Hepatocyte (in vitro differentiated cells): ENCODE measurements around the gene GALNT1. TPM values are rescaled to one million over a fixed set of nuclear protein-coding genes. Genes with fewer than 3 reads are reported as not detected.
"Not testable (repeated sequence)": the region's sequence is repeated elsewhere in the genome, so short reads cannot be mapped to it uniquely, and the experiment has no call there.

Experiments
- DNase-seq: peaks from one replicate; pipeline ENCODE4 v3.0.0-alpha.2; 2016; ENCODE audit warnings: low spot score
- H2AFZ ChIP-seq: fragments of 200-600 bp; sonication (generic); 2 replicates; pipeline ENCODE4 v1.6.0; 2016; ENCODE audit warnings: antibody characterized with exemption, mild to moderate bottlenecking
- H3K27ac ChIP-seq: fragments of 200-600 bp; sonication (generic); 2 replicates; pipeline ENCODE4 v1.5.1; 2016; ENCODE audit warnings: mild to moderate bottlenecking
- H3K27me3 ChIP-seq: fragments of 200-600 bp; sonication (generic); 2 replicates; pipeline ENCODE4 v1.6.1; 2016
- H3K36me3 ChIP-seq: fragments of 200-600 bp; sonication (generic); replicated peaks from 2 replicates; pipeline ENCODE4 v1.5.1; 2016; ENCODE audit warnings: low read depth; ENCODE audit not compliant: insufficient read depth
- H3K4me1 ChIP-seq: fragments of 200-600 bp; sonication (generic); 2 replicates; pipeline ENCODE4 v1.5.1; 2016; ENCODE audit warnings: mild to moderate bottlenecking, moderate library complexity; ENCODE audit not compliant: insufficient read depth
- H3K4me2 ChIP-seq: fragments of 200-600 bp; sonication (generic); 2 replicates; pipeline ENCODE4 v1.6.0; 2016
- H3K4me3 ChIP-seq: fragments of 200-600 bp; sonication (generic); 2 replicates; pipeline ENCODE4 v1.5.1; 2016; ENCODE audit warnings: mild to moderate bottlenecking
- H3K79me2 ChIP-seq: fragments of 200-600 bp; sonication (generic); 2 replicates; pipeline ENCODE4 v1.6.0; 2017; ENCODE audit warnings: mild to moderate bottlenecking
- H3K9me2 ChIP-seq: fragments of 200-600 bp; sonication (generic); replicated peaks from 2 replicates; pipeline ENCODE4 v1.6.0; 2017; ENCODE audit warnings: mild to moderate bottlenecking; ENCODE audit not compliant: insufficient read depth
- H3K9me3 ChIP-seq: fragments of 200-600 bp; sonication (generic); 2 replicates; pipeline ENCODE4 v1.5.1; 2016; ENCODE audit warnings: low read depth, mild to moderate bottlenecking
- H4K20me1 ChIP-seq: fragments of 200-600 bp; sonication (generic); 2 replicates; pipeline ENCODE4 v1.6.0; 2016; ENCODE audit warnings: mild to moderate bottlenecking; ENCODE audit not compliant: insufficient read depth, poor library complexity, severe bottlenecking
- CTCF ChIP-seq: fragments of 200-600 bp; sonication (generic); IDR thresholded peaks from 2 replicates; pipeline ENCODE4 v1.5.1; 2016; ENCODE audit warnings: antibody characterized with exemption, mild to moderate bottlenecking; ENCODE audit not compliant: poor library complexity
- EZH2 ChIP-seq: fragments of 200-600 bp; sonication (generic); IDR thresholded peaks from 2 replicates; pipeline ENCODE4 v1.6.1; 2016; ENCODE audit warnings: antibody characterized with exemption, mild to moderate bottlenecking, borderline replicate concordance
- EZH2phosphoT487 ChIP-seq: fragments of 200-600 bp; sonication (generic); IDR thresholded peaks from one replicate; pipeline ENCODE4 v1.6.1; 2018; ENCODE audit warnings: antibody characterized with exemption, mild to moderate bottlenecking, low read depth, moderate library complexity; ENCODE audit not compliant: unreplicated experiment, severe bottlenecking
- WGBS: methylation state at CpG from one replicate; pipeline ENCODE4 v1.1.6; 2016; ENCODE audit warnings: low lambda C conversion rate; ENCODE audit errors: missing lambda C conversion rate; 5-methylcytosine and 5-hydroxymethylcytosine counted together
- polyA plus RNA-seq: library from polyadenylated mRNA; unstranded; fragments of >200 nt; fragmentation: Nextera tagmentation; extraction: Ambion mirVana; gene quantifications from 2 replicates; pipeline ENCODE4 v1.2.1, GENCODE V29; 2016
- total RNA-seq: library from RNA; depleted of rRNA; stranded (reverse); fragments of >200 nt; gene quantifications from 2 replicates; pipeline ENCODE4 v1.2.3, GENCODE V29; 2014

The GALNT1 gene
- total and polyA plus RNA-seq, 2 experiments from 2014 or later: 231 to 271 TPM

DNA sequence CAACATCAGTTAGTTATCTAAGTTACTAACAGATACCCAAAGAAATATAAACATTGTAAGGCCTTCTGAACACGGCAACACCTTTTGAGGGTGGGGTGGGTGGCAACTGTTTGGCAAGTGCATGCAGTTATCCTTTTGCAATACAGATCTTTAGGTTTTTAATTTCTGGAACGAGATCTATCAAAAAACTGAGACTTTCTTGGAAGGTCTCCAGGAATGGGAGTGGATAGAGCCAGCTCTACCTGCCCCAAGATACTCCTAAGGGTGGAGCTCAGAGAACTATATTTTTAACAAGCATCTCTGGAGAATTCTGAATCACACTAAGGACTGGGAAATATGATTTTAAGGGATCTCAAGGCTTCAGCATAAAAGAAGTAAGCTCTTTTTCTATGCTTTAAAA is 11.4 kb upstream of the GALNT1 start:
- Histone ChIP-seq H3K4me1 (no peaks in the 10 kb centered on the region), H3K9me3 (no peaks in the 10 kb centered on the region), H4K20me1 (no peaks in the 10 kb centered on the region), H3K9me2 (no peaks in the 10 kb centered on the region), H3K27me3 (no peaks in the 10 kb centered on the region), H3K4me2 (no peak overlapping the region), H3K36me3 (no peaks in the 10 kb centered on the region), H3K4me3 (no peak overlapping the region), H3K79me2 (no peaks in the 10 kb centered on the region), H2AFZ (no peak overlapping the region), H3K27ac (no peak overlapping the region)
- TF ChIP-seq CTCF (no peak), EZH2phosphoT487 (no peak), EZH2 (no peak)
- 75% methylated on average over 2 of the region's 2 CpGs for WGBS
- no peak for DNase-seq

GRCh38 chr18:35571138-35571537 is 10.4 kb upstream of the GALNT1 start:
- no peak overlapping the region for H3K4me2 ChIP-seq
- no peaks in the 10 kb centered on the region for H3K36me3 ChIP-seq
- H4K20me1 ChIP-seq: no peaks in the 10 kb centered on the region
- no peaks in the 10 kb centered on the region for H3K79me2 ChIP-seq
- no peak overlapping the region for H3K4me3 ChIP-seq
- TF ChIP-seq EZH2: no peak
- no peak for TF ChIP-seq CTCF
- TF ChIP-seq EZH2phosphoT487: no peak
- H3K9me2 ChIP-seq: no peaks in the 10 kb centered on the region
- no peaks in the 10 kb centered on the region for H3K9me3 ChIP-seq
- H3K4me1 ChIP-seq: no peaks in the 10 kb centered on the region
- no peaks in the 10 kb centered on the region for H3K27me3 ChIP-seq
- H2AFZ ChIP-seq: no peak overlapping the region
- DNase-seq: no peak
- WGBS: 80% methylated on average over 1 of the region's 1 CpG
- no peak overlapping the region for H3K27ac ChIP-seq

- Histone ChIP-seq H3K9me3 (no peaks in the 10 kb centered on the region), H3K4me3 (no peak overlapping the region), H3K4me2 (no peak overlapping the region), H4K20me1 (no peaks in the 10 kb centered on the region), H3K79me2 (no peaks in the 10 kb centered on the region), H3K27ac (no peak overlapping the region), H2AFZ (no peak overlapping the region), H3K4me1 (no peaks in the 10 kb centered on the region), H3K27me3 (no peaks in the 10 kb centered on the region), H3K9me2 (no peaks in the 10 kb centered on the region), H3K36me3 (no peaks in the 10 kb centered on the region)
- TF ChIP-seq EZH2phosphoT487: no peak
- TF ChIP-seq EZH2: no peak
- TF ChIP-seq CTCF: no peak
- WGBS: 90% methylated on average over 6 of the region's 6 CpGs
- no peak for DNase-seq
Observed at GRCh38 chr18:35572644-35573043, 8.9 kb upstream of the GALNT1 start.

GRCh38 chr18:35573531-35573930 is 8.0 kb upstream of the GALNT1 start:
- H2AFZ ChIP-seq: no peak overlapping the region
- no peaks in the 10 kb centered on the region for H3K9me3 ChIP-seq
- DNase-seq: no peak
- H3K9me2 ChIP-seq: no peaks in the 10 kb centered on the region
- H3K4me2 ChIP-seq: no peak overlapping the region
- H3K27me3 ChIP-seq: no peaks in the 10 kb centered on the region
- H4K20me1 ChIP-seq: no peaks in the 10 kb centered on the region
- peaks cover 2% of the 10 kb centered on the region for H3K4me1 ChIP-seq
- WGBS: 78% methylated on average over 2 of the region's 2 CpGs
- H3K4me3 ChIP-seq: no peak overlapping the region
- H3K36me3 ChIP-seq: no peaks in the 10 kb centered on the region
- no peak for TF ChIP-seq EZH2phosphoT487
- no peaks in the 10 kb centered on the region for H3K79me2 ChIP-seq
- no peak overlapping the region for H3K27ac ChIP-seq

DNA sequence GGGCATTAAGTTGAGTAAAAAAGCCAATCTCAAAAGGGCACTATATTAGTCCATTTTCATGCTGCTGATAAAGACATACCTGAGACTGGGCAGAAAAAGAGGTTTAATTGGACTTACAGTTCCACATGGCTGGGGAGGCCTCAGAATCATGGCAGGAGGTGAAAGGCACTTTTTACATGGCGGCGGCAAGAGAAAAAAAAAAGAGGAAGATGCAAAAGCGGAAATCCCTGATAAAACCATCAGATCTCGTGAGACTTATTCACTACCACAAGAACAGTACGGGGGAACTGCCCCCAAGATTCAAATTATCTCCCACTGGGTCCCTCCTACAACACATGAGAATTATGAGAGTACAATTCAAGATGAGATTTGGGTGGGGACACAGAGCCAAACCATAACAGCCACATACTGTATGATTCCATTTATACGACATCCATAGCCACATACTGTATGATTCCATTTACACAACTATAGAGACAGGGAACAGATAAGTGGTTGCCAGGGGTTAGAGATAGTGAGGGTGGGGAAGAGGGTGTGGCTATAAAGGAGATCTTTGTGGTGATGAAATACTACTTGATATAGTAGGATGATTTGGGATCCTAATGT is 5.2 kb upstream of the GALNT1 start:
- peaks cover 11% of the 10 kb centered on the region for H3K4me1 ChIP-seq
- WGBS: 93% methylated on average over 6 of the region's 6 CpGs
- H3K36me3 ChIP-seq, H3K4me2 ChIP-seq, H3K4me3 ChIP-seq, H3K27ac ChIP-seq, H3K79me2 ChIP-seq, H3K9me2 ChIP-seq, H3K9me3 ChIP-seq, DNase-seq, H4K20me1 ChIP-seq, H3K27me3 ChIP-seq, H2AFZ ChIP-seq: not testable (repeated sequence)
